HepG2 (cell line): Measurements from ENCODE around the gene ERFL. TPM values are rescaled to one million over a fixed set of nuclear protein-coding genes. Genes with fewer than 3 reads are reported as not detected.
A peak's percentile ranks its signal among the peaks of the same experiment; 100 is the strongest.

Source experiments
- ARID2 ChIP-seq: sonication (generic); formaldehyde crosslinking; IDR thresholded peaks from 2 replicates; pipeline ENCODE4 v1.8.1; 2022; ENCODE audit warnings: mild to moderate bottlenecking, missing genetic modification reagents, borderline replicate concordance
- ARID5B ChIP-seq: IDR thresholded peaks from 2 replicates; pipeline ENCODE4 v1.4.0; 2020; ENCODE audit warnings: mild to moderate bottlenecking, missing genetic modification reagents
- EHMT2 ChIP-seq: fragments of 200-600 bp; sonication (generic); IDR thresholded peaks from 2 replicates; pipeline ENCODE4 v1.7.0; 2017; ENCODE audit warnings: antibody characterized with exemption, low read depth, low read length, borderline replicate concordance
- ERF ChIP-seq: IDR thresholded peaks from 2 replicates; pipeline ENCODE4 v1.6.1; 2018; ENCODE audit warnings: missing biosample characterization, missing genetic modification reagents
- HNRNPUL1 ChIP-seq: fragments of 200-400 bp; formaldehyde crosslinking; IDR thresholded peaks from 2 replicates; pipeline ENCODE4 v1.6.1; 2017; ENCODE audit warnings: low read depth, mild to moderate bottlenecking, low read length, moderate library complexity
- KAT2B ChIP-seq: fragments of 150-350 bp; IDR thresholded peaks from 2 replicates; pipeline ENCODE4 v1.6.1; 2014; ENCODE audit warnings: low read depth, low read length, borderline replicate concordance
- MAX ChIP-seq: IDR thresholded peaks from 2 replicates; pipeline ENCODE4 v1.6.1; 2012; ENCODE audit warnings: inconsistent platforms
- NFIB ChIP-seq: sonication (generic); formaldehyde crosslinking; IDR thresholded peaks from 2 replicates; pipeline ENCODE4 v1.9.0; 2021; ENCODE audit warnings: missing genetic modification reagents, mild to moderate bottlenecking, borderline replicate concordance
- SATB2 ChIP-seq: sonication (generic); formaldehyde crosslinking; IDR thresholded peaks from 2 replicates; pipeline ENCODE4 v1.5.0; 2020; ENCODE audit warnings: missing genetic modification reagents
- TFDP1 ChIP-seq: IDR thresholded peaks from 2 replicates; pipeline ENCODE4 v1.6.1; 2016; ENCODE audit warnings: missing compliant biosample characterization, missing genetic modification reagents, borderline replicate concordance
- ZBTB38 ChIP-seq: sonication (generic); formaldehyde crosslinking; IDR thresholded peaks from 2 replicates; pipeline ENCODE4 v1.5.1; 2020; ENCODE audit warnings: mild to moderate bottlenecking, missing genetic modification reagents
- ZBTB46 ChIP-seq: sonication (generic); formaldehyde crosslinking; IDR thresholded peaks from 2 replicates; pipeline ENCODE4 v1.4.0; 2020; ENCODE audit warnings: mild to moderate bottlenecking, missing genetic modification reagents, borderline replicate concordance
- ZFAT ChIP-seq: sonication (generic); formaldehyde crosslinking; conservative IDR thresholded peaks from 2 replicates; pipeline ENCODE4 v1.8.1; 2023; ENCODE audit warnings: missing genetic modification reagents, inconsistent platforms
- ZFP36 ChIP-seq: fragments of 150-350 bp; IDR thresholded peaks from 2 replicates; pipeline ENCODE4 v1.6.1; 2018; ENCODE audit warnings: borderline replicate concordance, low read length, low read depth; ENCODE audit not compliant: partially characterized antibody
- ZFP62 ChIP-seq: sonication (generic); formaldehyde crosslinking; IDR thresholded peaks from 2 replicates; pipeline ENCODE4 v1.4.0; 2020; ENCODE audit warnings: missing genetic modification reagents
- ZNF138 ChIP-seq: sonication (generic); formaldehyde crosslinking; IDR thresholded peaks from 2 replicates; pipeline ENCODE4 v1.5.0; 2020; ENCODE audit warnings: mild to moderate bottlenecking, low read depth, missing genetic modification reagents
- ZNF33A ChIP-seq: sonication (generic); formaldehyde crosslinking; IDR thresholded peaks from 2 replicates; pipeline ENCODE4 v1.5.1; 2020; ENCODE audit warnings: missing genetic modification reagents, mild to moderate bottlenecking, moderate library complexity, borderline replicate concordance
- ZNF687 ChIP-seq: sonication (generic); formaldehyde crosslinking; IDR thresholded peaks from 2 replicates; pipeline ENCODE4 v1.5.1; 2020; ENCODE audit warnings: mild to moderate bottlenecking, missing genetic modification reagents, moderate library complexity
- polyA plus RNA-seq, 8 experiments: library from polyadenylated mRNA; depleted of rRNA in 3 of 8; stranded (reverse) in 7 of 8; unstranded in 1 of 8; fragments of >200 nt; fragmentation: Illumina TruSeq in 4 of 8; extraction: Trizol in 4 of 8; gene quantifications; 2 replicates each; pipeline versions ENCODE4 v1.2.1 to v1.2.3, GENCODE V29; 2011 to 2016; ENCODE audit warnings: low read depth in 4 of 8, missing spikeins in 1 of 8, mixed read lengths in 1 of 8; ENCODE audit not compliant: insufficient read depth in 1 of 8
- total RNA-seq, 5 experiments: library from RNA; depleted of rRNA; stranded (reverse); fragments of >200 nt; fragmentation: Illumina TruSeq; extraction: Trizol; gene quantifications; 2 replicates each; pipeline ENCODE4 v1.2.3, GENCODE V29; 2016; ENCODE audit warnings: low read depth in 1 of 5

Gene ERFL
- total and polyA plus RNA-seq, 2 of the 13 experiments (the other 11 are each of a cell fraction or from before 2014, with no cell fraction given): not detected

GRCh38 chr19:41958367-41959055 lies 30.3 kb upstream of the ERFL start (continued):
- TF ChIP-seq ZFP62 (no peak), ARID5B (CRISPR knock-in tag) (no peak), HNRNPUL1 (no peak), TFDP1 (CRISPR knock-in tag) (no peak), ARID2 (CRISPR knock-in tag) (no peak), ZFP36 (no peak), ZNF687 (CRISPR knock-in tag) (peak; percentile 59), ZFAT (CRISPR knock-in tag) (no peak), MAX (no peak), KAT2B (no peak), NFIB (CRISPR knock-in tag) (no peak), ZBTB46 (CRISPR knock-in tag) (no peak), ZNF33A (CRISPR knock-in tag) (no peak), ZBTB38 (peak; percentile 50; the same call in 1 of the 2 replicates), SATB2 (no peak; the same call in 1 of the 2 replicates), ERF (CRISPR knock-in tag) (no peak), ZNF138 (no peak), EHMT2 (no peak)
